G401.6 (cell line): ENCODE data around the gene ARHGAP29.

Experiments used
- FAIRE-seq: peaks from 2 replicates; lab custom pipeline; 2012; peaks lifted over from hg19 to GRCh38; lab: Jason Lieb, UNC

Gene ARHGAP29

GRCh38 chr1:94237291-94238226 lies at the start of gene ARHGAP29:
ARHGAP29 (minus strand) TSS chr1:94237584; CDS start chr1:94231611, 5,973 bp downstream.
- no peak for FAIRE-seq

- no peak for FAIRE-seq
Measured at GRCh38 chr1:94286864-94287437, 49.6 kb upstream of the ARHGAP29 start.

- no peak for FAIRE-seq
Measured at GRCh38 chr1:94285031-94285654, 47.8 kb upstream of the ARHGAP29 start.

GRCh38 chr1:94284476-94284875 lies 47.1 kb upstream of the ARHGAP29 start:
- FAIRE-seq: no peak

- FAIRE-seq: no peak
Measured at GRCh38 chr1:94283462-94283861, 46.1 kb upstream of the ARHGAP29 start.

GRCh38 chr1:94282143-94282711 lies 44.8 kb upstream of the ARHGAP29 start:
- no peak for FAIRE-seq

GRCh38 chr1:94281361-94282142 lies 44.2 kb upstream of the ARHGAP29 start:
- no peak for FAIRE-seq

GRCh38 chr1:94280541-94280940 lies 43.2 kb upstream of the ARHGAP29 start:
- FAIRE-seq: no peak

GRCh38 chr1:94279462-94279861 lies 42.1 kb upstream of the ARHGAP29 start:
- FAIRE-seq: no peak

GRCh38 chr1:94279038-94279437 lies 41.7 kb upstream of the ARHGAP29 start:
- no peak for FAIRE-seq

- no peak for FAIRE-seq
Measured at GRCh38 chr1:94276988-94277434, 39.6 kb upstream of the ARHGAP29 start.

GRCh38 chr1:94275083-94275482 lies 37.7 kb upstream of the ARHGAP29 start:
- no peak for FAIRE-seq

- no peak for FAIRE-seq
Measured at GRCh38 chr1:94274561-94274960, 37.2 kb upstream of the ARHGAP29 start.

- no peak for FAIRE-seq
Measured at GRCh38 chr1:94273111-94273510, 35.7 kb upstream of the ARHGAP29 start.

- no peak for FAIRE-seq
Measured at GRCh38 chr1:94272388-94272787, 35.0 kb upstream of the ARHGAP29 start.

GRCh38 chr1:94271373-94271772 lies 34.0 kb upstream of the ARHGAP29 start:
- no peak for FAIRE-seq

- no peak for FAIRE-seq
Measured at GRCh38 chr1:94270801-94271203, 33.4 kb upstream of the ARHGAP29 start.

GRCh38 chr1:94269921-94270320 lies 32.5 kb upstream of the ARHGAP29 start:
- no peak for FAIRE-seq

GRCh38 chr1:94265906-94266305 lies 28.5 kb upstream of the ARHGAP29 start:
- FAIRE-seq: no peak

GRCh38 chr1:94265011-94265422 lies 27.6 kb upstream of the ARHGAP29 start:
- no peak for FAIRE-seq

- no peak for FAIRE-seq
Measured at GRCh38 chr1:94260635-94261387, 23.4 kb upstream of the ARHGAP29 start.
